Measurements from ENCODE around the gene KCNJ4. TPM values are rescaled to one million over a fixed set of nuclear protein-coding genes. Genes with fewer than 3 reads are reported as not detected.

The KCNJ4 gene
- total RNA-seq, 4 donors from 2014 or later: not detected

DNA sequence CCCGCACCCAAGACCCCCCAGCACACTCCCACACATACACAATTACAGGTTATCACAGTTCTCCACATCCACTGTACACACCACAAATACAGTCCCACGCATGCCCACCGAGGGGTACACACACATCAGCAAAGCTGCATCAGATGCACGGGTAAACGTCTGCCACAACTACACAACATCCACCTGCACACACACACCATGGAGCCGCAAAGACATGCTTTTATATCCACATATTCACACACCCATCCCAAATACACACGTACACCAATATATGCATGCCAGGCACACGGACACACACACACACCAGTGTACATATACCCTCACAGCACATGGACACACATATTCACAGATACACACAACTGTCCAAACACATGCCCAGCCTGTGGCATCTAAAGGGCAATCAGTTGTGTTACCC lies 5.4 kb upstream of the KCNJ4 start:
- Histone ChIP-seq H3K4me1 (peaks cover 19 to 22% (median 21%) of the 10 kb centered on the region in 4 donors), H3K36me3 (no peaks in the 10 kb centered on the region), H3K9me3 (no peaks in the 10 kb centered on the region), H3K27me3 (peaks cover 0 to 57% (median 6%) of the 10 kb centered on the region in 4 donors), H3K4me3 (no peak overlapping the region), H3K27ac (replicated peaks in 1 of 4) (no peak overlapping the region)
- intact Hi-C loops (cut with DNase I): no loop called here
- TF ChIP-seq EP300 (IDR thresholded peaks at IDR 0.05) (no peak), POLR2A (IDR thresholded peaks at IDR 0.05; ENCODE audit: low read depth) (no peak), POLR2AphosphoS5 (IDR thresholded peaks at IDR 0.05) (no peak)
- TF ChIP-seq, protein P1, sequence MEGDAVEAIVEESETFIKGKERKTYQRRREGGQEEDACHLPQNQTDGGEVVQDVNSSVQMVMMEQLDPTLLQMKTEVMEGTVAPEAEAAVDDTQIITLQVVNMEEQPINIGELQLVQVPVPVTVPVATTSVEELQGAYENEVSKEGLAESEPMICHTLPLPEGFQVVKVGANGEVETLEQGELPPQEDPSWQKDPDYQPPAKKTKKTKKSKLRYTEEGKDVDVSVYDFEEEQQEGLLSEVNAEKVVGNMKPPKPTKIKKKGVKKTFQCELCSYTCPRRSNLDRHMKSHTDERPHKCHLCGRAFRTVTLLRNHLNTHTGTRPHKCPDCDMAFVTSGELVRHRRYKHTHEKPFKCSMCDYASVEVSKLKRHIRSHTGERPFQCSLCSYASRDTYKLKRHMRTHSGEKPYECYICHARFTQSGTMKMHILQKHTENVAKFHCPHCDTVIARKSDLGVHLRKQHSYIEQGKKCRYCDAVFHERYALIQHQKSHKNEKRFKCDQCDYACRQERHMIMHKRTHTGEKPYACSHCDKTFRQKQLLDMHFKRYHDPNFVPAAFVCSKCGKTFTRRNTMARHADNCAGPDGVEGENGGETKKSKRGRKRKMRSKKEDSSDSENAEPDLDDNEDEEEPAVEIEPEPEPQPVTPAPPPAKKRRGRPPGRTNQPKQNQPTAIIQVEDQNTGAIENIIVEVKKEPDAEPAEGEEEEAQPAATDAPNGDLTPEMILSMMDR (IDR thresholded peaks at IDR 0.05): no peak
- DNase-seq (ENCODE audit: extremely low spot score): no peak
- no CpG with 5 or more reads among the region's 8 CpGs for WGBS

DNA sequence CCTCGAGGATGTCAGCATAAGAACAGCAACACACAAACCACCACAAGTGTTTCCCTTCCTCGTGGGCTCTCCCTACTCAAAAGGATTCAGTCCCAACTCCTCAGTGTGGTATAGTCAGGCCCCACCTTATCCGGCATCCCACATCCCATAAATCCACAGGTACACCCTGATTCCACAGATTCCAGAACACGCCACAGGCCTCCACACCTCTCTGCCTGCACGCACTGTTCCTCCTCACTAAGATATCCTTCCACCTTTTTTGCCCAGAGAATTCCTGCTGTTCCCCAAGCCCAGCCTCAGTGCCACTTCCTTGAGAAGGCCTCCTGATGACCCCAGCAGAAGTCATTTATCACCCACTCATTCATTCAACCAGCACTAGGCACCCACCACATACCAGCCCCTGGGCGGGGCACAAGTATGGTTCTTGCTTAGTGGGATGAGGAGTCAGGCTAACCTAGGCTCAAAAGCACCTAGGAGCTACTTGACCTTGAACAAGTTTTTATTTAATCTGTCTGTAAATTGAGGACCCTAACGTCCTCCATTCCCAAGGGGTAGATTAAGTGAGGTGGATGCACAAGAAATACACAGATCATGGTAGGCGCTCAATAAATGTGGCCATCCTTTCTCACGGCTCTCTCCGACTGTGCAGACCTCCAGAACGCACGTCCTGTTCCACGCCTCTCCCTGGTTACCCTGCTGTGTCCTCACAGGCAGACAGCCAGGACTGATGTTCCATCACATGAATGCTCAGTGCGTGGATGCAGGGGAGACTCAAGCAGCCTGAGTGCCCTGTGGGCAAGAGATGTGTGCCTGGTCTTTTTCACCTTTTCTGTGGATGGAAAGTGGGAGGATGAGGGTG lies 2.1 kb upstream of the KCNJ4 start:
- Histone ChIP-seq H3K27ac (replicated peaks in 1 of 4) (no peak overlapping the region), H3K9me3 (no peaks in the 10 kb centered on the region), H3K36me3 (no peaks in the 10 kb centered on the region), H3K4me3 (no peak overlapping the region), H3K27me3 (peaks cover 5 to 77% (median 26%) of the 10 kb centered on the region in 4 donors), H3K4me1 (peaks cover 25 to 41% (median 36%) of the 10 kb centered on the region in 4 donors)
- TF ChIP-seq EP300 (IDR thresholded peaks at IDR 0.05) (no peak), POLR2A (IDR thresholded peaks at IDR 0.05; ENCODE audit: low read depth) (no peak), POLR2AphosphoS5 (IDR thresholded peaks at IDR 0.05) (no peak)
- TF ChIP-seq, protein P1 (IDR thresholded peaks at IDR 0.05): no peak
- intact Hi-C loops (cut with DNase I): no loop called here
- 89% methylated on average over 14 of the region's 14 CpGs for WGBS
- no peak for DNase-seq (ENCODE audit: extremely low spot score)

DNA sequence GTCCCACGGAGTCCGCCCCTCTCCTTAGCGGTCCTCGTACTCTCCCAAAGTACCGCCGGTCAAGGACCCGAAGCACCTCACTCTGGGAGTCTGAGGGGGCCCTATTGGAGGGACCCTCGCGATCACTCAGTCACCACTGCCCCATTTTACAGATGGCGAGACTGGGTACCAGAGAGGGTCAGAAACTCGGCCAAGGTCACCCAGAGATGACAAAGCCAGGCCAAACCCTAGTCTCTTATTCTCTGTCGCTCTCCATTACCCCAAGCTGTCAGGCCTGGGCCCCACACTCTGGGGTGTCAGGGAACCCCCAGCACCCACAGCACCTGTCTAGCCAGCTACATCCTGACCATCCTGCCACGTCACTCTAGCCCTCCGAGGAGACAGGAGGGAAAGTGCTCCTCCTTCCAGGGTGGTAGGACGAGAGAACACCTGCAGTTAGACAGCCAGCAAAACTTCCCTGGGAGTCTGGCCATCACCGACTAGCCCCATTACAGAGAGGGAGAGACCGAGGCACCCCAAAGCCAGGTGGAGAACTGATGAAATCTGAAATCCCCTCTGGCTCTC lies 1.4 kb upstream of the KCNJ4 start:
- Histone ChIP-seq H3K36me3 (no peaks in the 10 kb centered on the region), H3K4me1 (peaks cover 19 to 35% (median 29%) of the 10 kb centered on the region in 4 donors), H3K4me3 (peak overlapping the region in 2 of 4 donors; percentile 54 to 55), H3K27me3 (peaks cover 5 to 82% (median 26%) of the 10 kb centered on the region in 4 donors), H3K9me3 (no peaks in the 10 kb centered on the region), H3K27ac (replicated peaks in 1 of 4) (no peak overlapping the region)
- 52% methylated on average over 17 of the region's 17 CpGs for WGBS
- no peak for DNase-seq (ENCODE audit: extremely low spot score)
- TF ChIP-seq POLR2AphosphoS5 (IDR thresholded peaks at IDR 0.05): no peak
- TF ChIP-seq, protein P1 (IDR thresholded peaks at IDR 0.05): no peak
- no peak for TF ChIP-seq EP300 (IDR thresholded peaks at IDR 0.05)
- TF ChIP-seq POLR2A (IDR thresholded peaks at IDR 0.05; ENCODE audit: low read depth): no peak
- intact Hi-C loops (cut with DNase I): no loop called here

GRCh38 chr22:38455530-38456271 lies 702 bp upstream of the KCNJ4 start:
- 4% methylated on average over 5 of the region's 90 CpGs for WGBS
- peaks cover 16 to 31% (median 25%) of the 10 kb centered on the region in 4 donors for H3K4me1 ChIP-seq
- DNase-seq (ENCODE audit: extremely low spot score): no peak
- H3K27me3 ChIP-seq: peaks cover 5 to 88% (median 26%) of the 10 kb centered on the region in 4 donors
- no peak for TF ChIP-seq POLR2AphosphoS5 (IDR thresholded peaks at IDR 0.05)
- TF ChIP-seq POLR2A (IDR thresholded peaks at IDR 0.05; ENCODE audit: low read depth): no peak
- no peak for TF ChIP-seq EP300 (IDR thresholded peaks at IDR 0.05)
- TF ChIP-seq, protein P1 (IDR thresholded peaks at IDR 0.05): no peak
- no peaks in the 10 kb centered on the region for H3K36me3 ChIP-seq
- intact Hi-C loops (cut with DNase I): no loop called here
- no peak overlapping the region for H3K27ac ChIP-seq (replicated peaks in 1 of 4)
- H3K4me3 ChIP-seq: peak overlapping the region; percentile 53 to 66 (median 54)
- H3K9me3 ChIP-seq: no peaks in the 10 kb centered on the region

All from esophagus muscularis mucosa (tissue), 4 donors.